CD4-positive, alpha-beta T cell treated with Interleukin-12 subunit alpha and Interleukin-12 subunit beta, for 1 hour (primary cell): ENCODE measurements around the gene ACAA1.
"Not testable (repeated sequence)": the region's sequence is repeated elsewhere in the genome, so short reads cannot be mapped to it uniquely, and the experiment has no call there.

Experiments
- DNase-seq: peaks from one replicate; pipeline ENCODE4 v3.0.0-alpha.2; 2020

Gene ACAA1, protein sequence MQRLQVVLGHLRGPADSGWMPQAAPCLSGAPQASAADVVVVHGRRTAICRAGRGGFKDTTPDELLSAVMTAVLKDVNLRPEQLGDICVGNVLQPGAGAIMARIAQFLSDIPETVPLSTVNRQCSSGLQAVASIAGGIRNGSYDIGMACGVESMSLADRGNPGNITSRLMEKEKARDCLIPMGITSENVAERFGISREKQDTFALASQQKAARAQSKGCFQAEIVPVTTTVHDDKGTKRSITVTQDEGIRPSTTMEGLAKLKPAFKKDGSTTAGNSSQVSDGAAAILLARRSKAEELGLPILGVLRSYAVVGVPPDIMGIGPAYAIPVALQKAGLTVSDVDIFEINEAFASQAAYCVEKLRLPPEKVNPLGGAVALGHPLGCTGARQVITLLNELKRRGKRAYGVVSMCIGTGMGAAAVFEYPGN

DNA sequence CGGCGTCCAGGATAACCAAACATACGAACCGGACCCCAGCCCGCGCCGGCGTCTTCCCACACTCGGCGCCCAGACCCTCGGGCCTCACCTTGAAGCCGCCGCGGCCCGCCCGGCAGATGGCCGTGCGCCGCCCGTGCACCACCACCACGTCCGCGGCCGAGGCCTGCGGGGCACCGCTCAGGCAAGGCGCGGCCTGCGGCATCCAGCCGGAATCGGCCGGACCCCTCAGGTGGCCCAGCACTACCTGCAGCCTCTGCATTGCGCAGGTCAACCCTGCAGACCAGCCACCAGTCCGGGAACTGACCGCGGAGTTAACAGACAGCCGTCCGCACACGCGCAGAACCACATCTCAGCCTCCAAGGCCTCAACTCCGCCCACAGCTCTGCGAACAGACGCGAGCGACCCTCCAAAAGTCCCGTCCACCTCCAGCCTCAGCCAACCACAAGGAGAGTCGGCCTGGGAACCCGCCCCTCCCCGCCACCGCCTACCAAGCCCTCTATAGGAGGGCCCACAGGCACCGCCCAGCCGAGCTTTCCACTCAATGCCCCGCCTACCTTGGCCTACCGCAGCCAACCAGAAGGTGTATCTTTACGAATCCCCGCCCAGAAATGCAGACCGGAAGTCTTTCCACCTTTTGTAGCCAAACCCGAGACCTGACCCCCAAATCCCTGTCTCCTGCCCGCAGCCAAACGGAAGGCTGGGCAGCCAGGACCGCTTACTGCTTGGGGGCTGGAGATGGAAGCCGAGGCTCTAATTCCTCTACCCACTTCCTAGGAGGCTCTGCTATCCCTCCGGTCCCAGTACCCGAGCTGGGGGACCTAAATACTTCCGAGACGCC is at the start of gene ACAA1:
Gene ACAA1, minus strand, starts transcription at position 351 of the 838 bp plus-strand sequence. Its CDS starts 92 bp downstream, at position 259.
- DNase-seq: peak; percentile 98

DNA sequence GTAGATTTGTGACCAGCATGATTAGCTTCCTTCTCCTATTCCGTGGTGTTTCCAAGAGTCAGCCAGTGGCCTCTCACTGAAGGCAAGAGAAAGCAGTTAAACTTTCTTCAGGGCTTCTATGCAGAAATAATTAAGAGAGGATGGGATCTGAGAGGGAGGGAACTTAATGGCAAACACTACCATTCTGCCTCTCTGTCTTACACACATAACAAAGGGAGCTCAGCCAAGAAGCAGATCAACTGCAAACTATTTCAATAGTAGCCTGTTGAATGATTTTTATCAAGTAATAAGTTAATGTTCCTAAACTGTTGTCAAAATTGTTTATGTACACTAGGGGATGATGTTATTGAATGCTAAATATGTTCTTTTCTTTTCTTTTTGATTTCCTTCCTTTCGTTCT is 40.3 kb upstream of the ACAA1 start:
- DNase-seq: no peak

DNA sequence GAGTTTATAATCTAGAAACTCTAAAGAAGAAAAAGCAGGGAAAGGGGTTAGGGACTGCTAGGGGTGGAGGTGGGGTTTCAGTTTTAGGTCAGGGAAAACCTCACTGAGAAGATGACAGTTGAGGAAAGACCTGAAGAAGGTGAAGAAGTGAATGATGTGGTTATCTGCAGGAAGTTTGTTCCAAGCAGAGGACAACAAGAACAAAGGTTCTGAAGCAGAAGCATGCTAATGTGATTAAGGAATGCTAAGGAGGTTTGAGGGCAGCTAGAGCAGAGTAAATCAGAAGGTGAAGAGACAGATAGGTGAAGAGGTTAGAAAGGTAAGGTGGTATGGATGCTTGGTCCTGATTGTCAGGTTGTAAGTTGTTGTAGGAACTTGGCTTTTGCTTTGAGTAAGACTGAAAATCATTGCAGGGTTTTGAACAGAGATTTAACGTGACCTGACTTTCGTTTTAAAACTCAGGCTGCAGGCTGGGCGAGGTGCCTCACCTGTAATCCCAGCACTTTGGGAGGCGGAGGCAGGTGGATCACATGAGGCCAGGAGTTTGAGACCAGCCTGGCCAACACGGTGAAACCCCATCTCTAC is 37.0 kb upstream of the ACAA1 start:
- DNase-seq: no peak

DNA sequence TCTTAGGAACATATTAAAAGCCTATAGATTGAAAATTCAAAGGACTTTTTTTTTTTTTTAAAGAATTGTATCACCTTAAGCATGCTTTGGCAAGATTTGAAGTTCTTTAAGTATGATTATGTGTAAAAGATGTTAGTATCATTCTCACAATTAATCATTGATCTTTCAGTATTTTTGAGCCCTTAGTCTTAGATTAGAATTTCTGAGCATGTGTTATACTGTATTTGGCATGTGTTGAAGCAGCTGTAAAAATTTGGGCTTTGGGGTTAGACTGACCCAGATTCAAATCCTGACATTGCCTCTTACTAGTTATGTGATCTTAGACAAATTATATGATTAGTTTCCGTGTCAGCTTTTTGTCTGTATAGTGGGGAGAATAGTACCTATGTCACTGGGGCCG is 34.7 kb upstream of the ACAA1 start:
- no peak for DNase-seq

DNA sequence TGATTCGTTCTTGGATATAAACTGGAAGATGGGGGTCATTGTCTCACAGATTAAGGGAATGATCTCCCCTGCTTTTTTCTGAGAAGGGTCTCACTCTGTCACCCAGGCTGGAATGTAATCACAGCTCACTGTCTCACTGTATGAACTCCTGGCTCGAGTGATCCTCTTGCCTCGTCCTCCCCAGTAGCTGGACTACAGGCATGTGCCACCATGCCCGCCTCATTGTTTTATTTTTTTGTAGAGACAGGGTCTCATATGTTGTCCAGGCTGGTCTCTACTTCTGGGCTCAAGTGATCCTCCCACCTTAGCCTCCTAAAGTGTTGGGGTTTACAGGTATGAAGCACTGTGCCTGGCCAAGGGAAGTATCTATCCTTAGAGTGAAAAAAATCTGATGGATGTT is 33.8 kb upstream of the ACAA1 start:
- DNase-seq: no peak

DNA sequence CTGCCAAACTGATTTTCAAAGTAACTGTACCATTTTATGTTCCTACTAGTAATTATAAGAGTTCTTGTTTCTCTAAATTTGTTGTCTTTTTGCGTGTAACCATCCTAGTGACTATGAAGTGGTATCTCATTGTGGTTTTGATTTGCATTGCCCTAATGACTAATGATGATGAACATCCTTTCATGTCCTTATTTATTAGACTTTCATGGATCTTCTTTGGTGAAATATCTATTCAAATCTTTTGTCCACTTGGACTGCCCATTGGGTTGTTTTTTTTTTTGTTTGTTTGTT is 32.0 kb upstream of the ACAA1 start:
- DNase-seq: no peak

DNA sequence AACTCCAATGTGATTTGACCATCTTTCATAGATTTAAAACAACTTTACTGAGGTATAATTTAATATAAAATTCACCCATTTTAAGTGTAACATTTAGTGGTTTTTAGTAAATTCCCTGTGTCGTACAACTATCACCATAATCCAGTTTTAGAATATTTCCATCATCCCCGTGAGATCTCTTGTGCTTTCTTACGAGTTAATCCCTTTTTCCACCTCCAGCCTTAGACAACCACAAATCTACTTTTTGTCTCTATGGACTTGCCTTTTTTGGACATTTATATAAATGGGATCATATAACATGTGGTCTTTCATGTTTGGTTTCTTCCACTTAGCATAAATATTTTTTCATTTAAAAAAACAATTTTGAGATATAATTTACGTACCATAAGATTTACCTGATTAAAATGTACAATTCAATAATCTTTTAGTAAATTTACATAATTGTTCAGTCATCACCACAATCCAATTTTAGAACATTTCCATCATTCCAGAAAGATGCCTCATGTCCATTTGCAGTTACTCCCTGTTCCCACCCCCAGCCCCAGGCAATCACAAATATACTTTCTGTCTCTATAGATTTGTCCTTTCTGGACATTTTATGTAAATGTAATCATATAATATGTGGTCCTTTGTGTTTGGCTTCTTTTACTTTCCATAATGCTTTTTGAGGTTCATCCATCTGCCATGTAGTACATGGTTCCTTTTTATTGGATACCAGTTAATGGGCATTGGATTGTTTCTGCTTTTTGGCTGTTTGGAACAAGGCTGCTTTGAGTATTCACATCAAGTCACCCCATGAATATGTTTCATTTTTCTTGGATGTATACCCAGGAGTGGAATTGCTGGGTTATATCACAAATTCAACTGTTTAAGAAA is 31.5 kb upstream of the ACAA1 start:
- DNase-seq: no peak

DNA sequence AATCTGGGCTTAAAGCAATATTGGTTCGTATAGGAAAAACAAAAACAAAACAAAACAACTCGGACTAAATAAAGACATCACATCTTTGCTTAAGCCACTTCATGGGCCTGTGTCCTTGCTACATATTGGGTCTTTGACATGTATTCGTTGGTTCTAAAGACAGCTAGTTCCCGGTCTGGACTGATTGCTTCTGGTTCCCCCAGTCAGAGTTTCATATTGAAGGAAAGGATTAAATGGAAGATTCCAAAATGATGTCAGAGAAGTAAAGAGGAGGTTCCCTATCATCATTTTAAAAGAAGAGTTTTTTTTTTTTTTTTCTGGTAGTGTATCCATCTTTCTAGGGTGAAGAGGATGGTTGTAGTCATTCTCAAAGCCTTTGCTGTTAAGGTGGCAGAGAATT is 30.7 kb upstream of the ACAA1 start:
- no peak for DNase-seq

DNA sequence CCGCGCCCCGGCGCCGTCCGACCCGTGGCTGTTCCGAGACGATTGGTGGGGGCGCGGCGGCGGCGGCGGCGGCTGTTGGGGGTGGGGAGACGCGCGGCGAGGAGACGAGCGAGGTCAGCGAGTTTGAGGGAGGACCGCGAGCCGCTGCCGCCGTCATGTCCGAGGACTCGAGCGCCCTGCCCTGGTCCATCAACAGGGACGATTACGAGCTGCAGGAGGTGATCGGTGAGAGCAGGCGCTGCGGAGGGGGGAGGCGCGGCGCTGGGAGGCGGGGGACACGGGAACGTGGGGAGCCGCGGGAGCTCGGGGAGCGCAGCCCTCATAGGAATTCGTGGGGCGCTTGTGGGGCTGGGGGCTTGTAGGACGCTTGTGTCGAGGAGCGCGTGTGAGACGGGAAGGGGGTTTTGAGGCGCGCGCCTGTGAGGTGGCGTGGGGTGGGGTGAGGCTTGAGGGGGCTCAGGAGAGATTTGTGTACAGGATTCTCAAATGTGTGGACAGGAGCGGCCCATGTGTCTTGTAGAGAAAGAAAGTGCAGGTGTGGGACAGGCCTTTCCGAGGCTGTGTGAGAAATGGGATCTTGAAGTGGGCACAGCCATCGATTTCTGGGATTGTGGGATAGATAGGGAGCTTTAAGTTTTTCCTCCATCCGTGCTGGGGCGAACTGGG is 28.9 kb upstream of the ACAA1 start:
- DNase-seq: no peak

DNA sequence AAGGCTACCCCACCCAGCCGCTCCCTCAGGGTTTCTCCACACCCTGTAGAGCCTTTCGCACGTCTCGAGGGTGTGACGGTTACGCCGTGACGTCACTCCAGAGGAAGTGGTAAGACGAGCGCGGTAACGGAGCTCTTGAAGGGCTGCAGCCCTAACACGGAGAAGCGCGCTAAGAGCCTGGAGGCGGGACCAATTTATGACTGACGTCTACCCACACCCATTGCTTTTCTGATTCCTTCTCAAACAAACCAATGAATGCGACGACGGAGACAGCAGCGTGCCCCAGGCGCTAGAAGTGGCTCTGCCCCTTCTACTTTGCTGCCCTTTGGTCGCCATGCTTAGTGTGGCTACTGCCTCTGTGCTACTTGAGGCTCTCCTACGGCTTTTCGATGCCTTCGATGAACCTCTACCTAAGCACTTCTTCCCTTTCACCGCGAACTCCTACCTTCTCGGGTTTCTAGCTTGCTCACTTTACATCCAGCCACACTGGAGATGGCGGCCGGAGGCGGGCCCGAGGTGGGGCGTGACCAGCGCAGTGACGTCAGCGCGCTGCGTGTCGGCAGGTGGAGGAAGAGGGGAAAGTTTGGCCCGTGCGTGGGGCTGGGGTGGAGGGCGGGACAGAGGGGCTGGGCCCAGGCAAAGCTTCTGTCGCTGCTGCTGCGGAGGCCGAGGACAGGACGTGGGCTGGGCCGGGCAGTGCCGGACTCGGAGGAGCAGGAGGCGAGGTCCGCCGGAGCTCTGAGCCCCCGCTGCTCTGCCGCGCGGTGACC is 28.2 kb upstream of the ACAA1 start, which contains the start of gene OXSR1:
Gene OXSR1, plus strand, starts transcription at position 586 of the 770 bp plus-strand sequence. CDS start 340 bp downstream, outside the sequence.
- peak; percentile 98 for DNase-seq

DNA sequence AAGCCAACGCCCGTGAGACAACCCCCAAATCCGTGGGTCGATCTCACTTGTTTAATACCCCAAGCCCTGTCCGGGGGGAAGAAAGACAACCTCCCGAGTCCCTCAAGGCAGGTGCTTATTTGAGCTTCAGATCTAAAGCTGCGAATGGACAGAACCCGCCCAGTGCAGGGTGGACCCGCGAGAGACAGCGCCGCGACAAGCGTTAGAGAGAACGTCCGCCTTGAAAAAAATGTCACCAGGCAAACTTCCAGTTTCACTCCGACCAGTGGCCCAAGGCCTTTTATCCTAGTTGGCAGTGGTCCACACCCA is 27.7 kb upstream of the ACAA1 start:
- no peak for DNase-seq

DNA sequence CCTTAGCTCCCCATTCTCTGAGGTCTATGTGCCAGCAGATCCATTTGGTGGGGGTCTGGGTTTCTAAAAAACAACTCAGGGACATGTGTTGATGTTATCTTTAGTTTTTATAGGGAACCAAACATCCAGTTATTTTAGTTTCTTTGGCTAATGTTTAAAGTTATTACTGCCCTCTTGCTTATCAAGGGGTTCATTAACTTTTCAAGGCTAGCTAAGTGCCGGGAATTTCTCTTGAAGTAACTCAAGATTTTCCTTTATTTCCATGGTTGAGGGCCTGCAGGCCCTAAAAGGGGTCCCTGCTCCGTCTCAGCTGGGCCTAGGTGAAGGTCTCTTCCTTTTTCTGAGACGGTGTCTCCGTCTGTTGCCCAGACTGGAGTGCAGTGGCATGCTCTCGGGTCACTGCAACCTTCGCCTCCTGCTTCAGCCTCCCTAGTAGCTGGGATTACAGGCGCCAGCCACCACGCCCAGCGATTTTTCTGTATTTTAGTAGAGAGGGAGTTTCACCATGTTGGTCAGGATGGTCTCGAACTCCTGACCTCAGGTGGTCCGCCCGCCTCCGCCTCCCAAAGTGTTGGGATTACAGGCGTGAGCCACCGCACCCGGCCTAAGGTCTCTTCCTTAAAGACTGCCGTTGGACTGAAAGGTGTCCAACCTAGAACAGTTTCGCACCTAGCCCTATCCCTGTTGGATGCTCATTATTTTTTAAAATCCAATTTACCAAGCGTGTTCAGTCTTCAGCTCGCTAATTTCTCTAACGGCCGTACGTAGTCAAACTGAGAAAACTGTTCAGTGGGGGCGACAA is 27.1 kb upstream of the ACAA1 start:
- no peak for DNase-seq

DNA sequence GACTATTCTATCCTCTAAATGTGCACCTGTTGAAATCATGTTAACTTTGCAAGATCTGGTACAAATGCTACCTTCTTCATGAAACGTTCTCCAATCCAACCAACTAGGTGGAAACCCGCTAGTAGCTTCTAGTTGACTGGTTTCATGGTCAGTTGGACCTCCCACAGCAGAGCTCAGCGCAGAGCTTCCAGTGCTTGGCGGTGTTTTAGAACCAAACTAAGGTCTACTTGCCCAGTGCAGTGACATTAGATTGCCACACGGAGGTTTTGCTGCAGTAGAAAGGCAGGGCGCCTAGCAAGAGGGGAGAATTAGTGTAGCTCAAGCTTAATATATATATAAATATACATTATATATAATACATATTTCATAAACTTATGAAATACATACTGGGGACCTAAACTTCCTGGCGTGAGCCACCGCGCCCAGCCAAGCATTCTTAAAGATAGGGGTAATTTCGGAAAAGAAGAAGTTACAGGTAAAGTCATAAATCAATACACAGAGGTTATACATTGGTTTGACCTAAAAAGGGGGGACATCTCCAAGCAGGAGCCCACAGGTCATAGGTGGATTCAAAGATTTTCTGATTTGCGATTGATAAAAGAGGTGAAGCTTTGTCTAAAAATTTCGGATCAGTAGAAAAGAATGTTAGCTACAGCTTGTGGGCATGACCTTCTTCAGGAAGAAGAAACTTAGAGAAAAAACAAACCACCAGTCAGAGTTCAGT is 26.4 kb upstream of the ACAA1 start:
- peak; percentile 31 for DNase-seq

DNA sequence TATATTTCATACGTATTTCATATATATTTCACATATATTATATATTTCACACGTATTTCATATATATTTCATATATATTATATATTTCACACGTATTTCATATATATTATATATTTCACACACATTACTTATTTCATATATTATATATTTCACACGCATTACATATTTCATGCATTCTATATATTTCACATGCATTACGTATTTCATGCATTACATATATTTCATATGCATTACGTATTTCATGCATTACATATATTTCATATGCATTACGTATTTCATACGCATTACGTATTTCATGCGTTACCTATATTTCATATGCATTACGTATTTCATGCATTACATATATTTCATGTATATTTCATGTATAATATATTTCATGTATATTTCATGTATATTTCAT is 23.8 kb upstream of the ACAA1 start:
- not testable (repeated sequence) for DNase-seq

DNA sequence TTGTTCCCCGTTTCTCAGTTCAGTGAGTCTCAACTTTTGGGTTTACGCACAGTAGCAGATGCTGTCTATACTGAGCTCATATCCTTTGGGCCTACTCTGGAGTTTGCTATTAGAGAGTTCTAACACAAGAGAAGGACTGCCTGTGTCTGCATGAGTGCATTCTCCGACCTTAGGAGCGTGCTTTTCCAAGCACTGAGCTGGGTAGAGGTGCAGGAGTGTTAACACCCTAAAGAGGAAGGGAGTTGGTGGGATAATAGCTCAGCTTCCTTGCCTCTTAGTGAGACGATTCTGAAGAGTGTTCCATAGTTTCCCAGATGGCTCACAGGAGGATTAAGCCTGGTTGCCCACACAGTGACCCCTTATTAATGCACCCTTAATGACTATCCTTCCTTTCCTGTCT is 21.5 kb upstream of the ACAA1 start:
- no peak for DNase-seq

DNA sequence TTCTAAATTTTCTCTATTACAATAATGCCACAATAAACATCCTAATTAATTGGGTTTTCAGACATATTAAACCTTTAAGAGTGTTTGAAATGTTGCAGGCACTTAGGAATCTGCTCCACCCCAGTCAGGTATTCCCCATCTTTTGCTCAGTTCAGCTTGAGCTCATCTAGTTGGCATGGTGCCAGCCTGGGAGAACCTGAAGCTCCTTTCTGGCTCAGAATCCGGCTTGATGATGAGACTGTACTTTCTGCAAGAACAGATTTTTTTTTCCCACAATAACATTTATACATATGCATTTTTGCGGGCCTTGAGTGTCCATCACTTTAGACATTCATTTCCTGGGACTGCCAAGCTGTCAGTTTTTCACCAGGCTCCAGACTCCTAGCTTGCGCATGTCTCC is 20.7 kb upstream of the ACAA1 start:
- DNase-seq: no peak

DNA sequence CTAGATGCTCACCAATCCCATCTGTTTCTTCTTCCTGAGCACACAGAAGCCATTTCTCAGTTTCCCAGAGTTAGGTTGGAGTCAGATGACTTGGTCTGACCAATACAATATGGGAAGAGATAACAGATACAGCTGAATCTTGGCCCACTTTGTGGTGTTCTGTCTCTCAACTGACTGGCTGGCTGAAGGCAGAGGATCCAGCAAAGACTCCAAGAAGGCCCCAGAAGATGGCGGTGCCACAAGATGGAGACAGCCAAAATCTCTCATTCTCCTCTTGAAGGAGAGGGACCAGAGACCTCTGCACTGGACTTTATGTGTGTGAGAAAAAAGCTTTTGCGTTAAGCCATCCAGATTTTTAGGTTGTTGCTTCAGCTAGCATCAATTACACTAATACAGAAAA is 20.2 kb upstream of the ACAA1 start:
- no peak for DNase-seq

DNA sequence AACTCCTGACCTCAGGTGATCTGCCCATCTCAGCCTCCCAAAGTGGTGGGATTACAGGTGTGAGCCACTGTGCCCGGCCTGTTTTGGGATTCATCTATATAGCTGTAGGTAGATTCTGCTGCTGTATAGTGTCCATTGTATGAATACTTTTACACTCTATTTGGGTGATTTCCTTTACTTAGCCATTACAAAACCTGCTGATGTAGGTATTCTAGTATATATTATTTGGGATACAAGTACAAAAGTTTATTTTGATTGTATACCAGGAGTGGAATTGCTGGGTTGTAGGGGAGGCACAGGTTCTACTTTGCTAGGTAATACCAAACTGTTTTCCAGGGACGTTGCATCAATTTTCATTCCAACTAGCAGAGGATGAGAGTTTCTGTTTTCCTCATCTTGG is 18.9 kb upstream of the ACAA1 start:
- DNase-seq: no peak

DNA sequence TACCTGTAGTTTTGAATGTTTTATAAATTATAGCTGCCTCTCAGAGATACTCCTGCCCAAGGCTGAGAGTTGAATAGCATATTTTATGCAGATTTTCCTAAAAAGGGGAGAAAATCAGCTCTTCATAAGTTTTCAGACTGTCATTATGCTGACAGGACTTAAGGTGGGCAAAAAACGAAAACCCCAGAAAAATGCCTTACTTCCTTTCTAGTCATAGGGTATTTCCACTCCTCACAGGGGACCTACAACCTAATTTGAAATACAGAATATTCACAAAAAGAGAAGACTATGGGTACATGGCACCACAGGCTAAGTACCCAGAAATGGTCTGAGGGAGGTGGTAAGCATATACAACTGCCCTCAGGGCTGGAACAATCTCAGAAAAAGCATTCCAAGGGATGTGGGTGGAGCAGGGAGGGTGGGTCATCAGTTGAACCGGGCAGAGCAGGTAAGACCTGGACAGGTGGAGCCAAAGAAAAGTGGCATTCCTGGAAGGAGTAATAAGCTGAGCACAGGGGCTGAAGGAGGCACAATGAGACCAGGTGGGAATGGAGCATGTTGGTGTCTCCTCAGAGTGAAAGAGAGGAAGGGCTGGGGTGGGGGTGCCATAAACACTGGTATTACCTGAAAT is 17.8 kb upstream of the ACAA1 start:
- DNase-seq: no peak
